SHP77 (cell line): ENCODE measurements around the gene ZFYVE28.

Experiments
- DNase-seq, 2 experiments: peaks; one replicate each; lab custom pipeline; 2025; lab: John Stamatoyannopoulos, UW

ZFYVE28 gene

DNA sequence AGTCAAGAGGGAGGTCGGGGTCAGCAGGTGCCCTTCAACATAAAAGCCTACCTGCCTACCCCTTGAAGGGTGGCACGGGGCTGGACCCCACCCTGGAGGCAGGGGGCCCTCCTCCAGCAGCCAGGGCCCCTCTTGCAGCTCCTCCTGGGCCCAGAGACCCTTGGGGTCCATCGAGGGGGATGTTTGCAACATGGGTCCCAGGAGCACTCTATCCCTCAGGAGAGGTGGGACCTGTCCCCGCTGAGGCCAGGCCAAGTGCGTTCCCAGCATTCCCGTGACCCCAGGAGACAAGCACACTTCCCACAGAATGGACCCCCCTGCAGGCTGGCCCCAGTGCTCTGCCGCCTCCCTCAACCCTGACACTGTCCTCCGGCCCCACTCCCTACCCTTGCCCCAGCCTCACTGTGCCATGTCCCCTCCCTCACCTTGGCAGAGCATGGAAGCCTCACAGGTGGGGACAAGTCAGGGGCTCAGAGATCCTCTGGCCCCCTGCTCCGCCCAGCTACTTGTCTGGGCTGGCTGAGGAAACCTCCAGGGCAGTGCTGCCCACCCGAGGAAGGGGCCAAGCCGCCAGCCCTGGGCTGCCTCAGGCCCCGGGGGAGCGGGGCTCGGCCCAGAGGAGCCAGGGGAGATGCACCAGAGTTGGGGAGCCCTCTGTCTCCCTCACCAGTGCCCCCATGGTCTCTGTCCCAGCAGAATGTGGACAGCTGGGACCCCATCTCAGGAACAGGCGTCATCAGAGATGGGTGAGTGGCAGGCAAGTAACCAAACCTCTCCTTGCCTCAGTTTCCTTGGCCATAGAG lies 158.7 kb downstream of the ZFYVE28 start:
- DNase-seq: no peak

DNA sequence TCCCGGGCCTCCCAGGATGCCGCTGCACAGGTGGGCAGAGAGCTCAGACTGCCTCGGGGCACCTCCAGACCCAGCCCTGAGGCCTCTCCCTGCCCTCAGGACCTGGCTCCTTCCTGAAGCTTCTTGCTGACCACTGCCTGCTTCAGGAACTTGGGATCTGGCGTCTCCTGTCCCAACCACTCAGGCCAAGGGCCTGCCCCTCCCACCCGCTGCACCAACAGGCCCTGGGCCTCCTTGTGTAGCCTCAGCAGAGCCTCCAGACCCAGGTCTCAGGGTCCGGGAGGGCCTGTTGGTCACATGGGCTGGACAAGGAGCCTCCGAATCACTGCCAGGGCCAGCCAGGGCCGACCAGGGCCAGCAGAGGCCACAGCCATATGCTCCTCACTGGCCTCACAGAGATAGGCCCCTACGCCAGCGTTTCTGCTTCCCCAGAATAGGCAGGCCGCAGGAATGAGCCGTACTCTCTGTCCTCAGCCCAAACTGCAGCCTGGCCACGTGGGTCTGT lies 159.4 kb downstream of the ZFYVE28 start:
- no peak for DNase-seq

DNA sequence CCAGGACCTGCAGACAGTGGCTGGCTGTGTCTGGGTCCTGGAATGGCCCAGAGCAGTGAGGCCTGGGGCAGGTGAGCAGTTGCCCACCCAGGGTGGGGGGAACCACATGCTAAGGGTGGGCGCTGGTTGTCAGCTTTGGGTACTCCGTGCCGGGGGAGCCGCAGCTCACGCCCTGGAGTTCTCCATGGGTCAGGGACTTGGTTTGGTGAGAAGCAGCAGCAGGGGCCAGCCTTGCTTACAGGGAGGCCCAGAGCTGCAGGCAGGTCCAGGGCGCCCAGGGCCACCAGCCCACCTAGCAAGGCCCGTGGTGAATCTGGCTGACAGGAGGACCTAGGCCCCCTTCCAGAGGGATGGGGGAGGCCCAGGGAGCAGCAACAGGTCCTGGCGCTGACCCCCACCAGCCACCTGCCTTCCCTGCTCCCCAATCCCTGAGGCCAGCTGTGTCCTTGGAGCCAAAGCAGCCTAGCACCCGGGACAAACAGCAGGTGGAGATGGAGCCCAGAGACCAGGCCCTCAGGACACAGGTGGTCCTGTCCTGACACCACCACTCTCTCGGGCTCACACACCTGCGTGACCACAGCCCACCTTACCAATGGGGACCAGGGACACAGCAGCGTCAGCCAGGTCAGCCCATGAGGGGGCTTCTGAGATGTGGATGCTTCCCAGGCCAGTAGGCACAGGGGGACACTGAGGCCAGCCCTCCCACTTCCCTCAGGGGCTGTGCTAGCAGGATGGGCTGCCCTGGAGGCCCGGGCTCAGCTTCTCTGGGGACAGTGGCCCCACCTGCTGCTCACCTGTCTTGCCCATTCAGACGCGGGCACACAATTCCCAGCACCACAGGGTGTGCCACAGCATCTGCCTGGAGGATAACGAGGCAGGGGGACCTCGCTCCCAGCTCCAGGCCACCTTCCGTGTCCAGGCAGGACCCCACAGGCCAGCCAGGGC lies 160.1 kb downstream of the ZFYVE28 start:
- DNase-seq: no peak

DNA sequence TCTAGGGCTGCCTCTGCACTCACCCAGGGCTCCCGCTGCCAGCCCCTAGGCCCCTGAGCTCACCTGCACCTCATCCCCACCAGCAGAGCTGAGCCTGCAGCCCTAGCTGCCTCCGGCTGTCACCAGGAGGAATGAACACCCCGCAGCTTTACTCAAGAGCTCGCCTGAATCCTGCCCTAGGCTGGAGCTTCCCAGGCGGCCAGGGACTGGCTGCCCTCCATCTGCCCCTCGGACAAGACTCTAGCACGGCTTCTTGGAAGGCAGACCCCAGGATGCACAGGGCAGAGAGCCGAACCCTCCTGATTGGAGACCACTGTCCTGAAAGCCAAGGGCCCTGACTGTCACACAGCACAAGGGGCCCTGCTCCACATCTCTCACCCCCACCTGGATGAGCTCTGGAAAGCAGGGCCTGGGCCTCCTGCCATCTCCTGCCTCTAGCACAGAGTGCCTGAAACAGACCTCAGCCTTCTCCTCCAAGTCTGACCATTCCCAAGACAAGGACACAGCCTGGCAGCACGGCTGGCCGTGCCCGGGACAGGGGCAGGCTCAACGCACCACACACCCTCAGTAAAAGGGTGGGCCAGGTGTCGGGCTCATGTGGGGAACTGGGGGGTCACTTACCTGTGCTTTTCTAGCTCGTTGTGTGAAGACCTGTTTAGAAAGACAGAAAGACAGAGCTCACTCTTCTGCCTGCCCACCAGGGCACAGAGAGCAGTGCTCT lies 160.9 kb downstream of the ZFYVE28 start:
- DNase-seq: no peak

DNA sequence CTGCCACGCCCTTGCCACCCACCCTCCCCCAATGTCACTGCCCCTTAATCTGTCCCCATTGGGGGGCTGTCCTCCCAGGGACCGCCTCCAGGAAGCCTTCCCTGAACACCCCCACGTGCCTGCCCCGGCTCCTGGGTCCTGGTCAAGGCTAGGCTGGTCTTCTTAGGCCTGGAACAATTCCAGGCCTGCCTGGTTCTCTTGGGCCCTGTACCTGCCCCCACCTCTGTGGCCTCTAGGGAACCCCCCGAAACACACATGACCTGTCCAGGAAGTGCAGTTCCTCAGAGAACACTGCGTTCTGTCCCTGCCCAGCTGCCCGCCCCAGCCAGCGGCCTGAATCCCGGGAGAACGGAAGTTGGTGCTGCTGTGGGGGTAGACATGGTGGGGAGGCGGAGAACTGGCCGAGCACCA lies 161.7 kb downstream of the ZFYVE28 start:
- DNase-seq: no peak

DNA sequence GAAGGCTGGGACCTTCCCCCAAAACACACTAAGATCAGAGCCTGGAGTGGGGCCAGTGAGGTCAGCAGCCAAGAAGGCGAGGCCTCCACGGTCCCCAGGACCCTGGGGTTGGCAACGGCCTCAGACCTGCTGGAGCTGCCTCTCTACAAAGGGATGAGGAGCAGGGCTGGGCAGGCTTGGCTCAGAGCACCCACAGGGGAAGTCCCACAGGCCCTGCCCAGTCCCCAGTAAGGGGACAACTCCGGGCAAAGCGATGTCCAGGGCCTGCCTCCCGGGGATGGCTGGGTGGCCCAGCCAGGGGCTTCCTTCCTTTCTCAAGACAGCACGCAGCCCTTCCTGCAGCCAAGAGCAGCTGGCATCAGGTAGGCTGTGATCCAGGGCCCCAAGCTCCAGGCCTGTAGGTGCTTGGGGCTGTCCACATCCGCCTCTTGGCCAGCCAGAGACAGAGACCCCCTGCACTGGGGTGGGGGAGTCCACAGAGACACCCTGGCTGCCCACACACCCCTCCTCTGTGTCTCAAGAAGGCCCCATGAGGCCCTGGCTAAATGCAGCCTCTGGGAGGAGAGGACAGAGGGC lies 162.2 kb downstream of the ZFYVE28 start:
- no peak for DNase-seq

DNA sequence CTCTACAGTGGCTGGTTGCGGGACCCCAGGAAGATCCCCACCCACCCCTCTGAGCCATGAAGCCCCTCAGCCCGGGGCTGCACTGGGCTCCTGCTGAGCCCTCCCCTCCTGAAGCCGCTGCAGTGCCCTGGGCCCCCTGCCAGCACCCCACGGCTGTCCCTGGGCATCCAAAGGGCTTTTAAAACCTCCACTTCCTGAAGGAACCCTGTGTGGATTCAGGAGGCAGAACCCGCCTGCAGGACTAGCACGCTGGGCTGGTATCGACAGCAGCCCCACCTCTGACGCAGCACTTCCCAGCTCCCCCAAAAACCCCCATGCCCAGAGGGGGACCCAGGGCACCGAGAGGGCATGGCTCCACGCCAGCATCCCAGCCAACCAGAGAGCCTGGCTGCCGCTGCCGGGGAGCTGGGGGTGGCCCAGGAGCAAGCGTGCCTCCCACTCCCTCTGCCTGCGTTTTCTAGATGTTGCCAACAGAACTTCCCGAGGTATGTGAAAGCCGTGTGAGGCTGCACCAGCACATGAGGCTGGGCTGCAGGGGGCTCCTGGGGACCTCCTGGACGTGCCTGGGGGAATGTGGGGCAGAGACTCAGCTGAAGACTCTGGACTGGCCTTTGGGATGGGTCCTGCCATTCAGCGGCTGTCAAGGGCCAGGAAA lies 162.8 kb downstream of the ZFYVE28 start:
- DNase-seq: no peak

DNA sequence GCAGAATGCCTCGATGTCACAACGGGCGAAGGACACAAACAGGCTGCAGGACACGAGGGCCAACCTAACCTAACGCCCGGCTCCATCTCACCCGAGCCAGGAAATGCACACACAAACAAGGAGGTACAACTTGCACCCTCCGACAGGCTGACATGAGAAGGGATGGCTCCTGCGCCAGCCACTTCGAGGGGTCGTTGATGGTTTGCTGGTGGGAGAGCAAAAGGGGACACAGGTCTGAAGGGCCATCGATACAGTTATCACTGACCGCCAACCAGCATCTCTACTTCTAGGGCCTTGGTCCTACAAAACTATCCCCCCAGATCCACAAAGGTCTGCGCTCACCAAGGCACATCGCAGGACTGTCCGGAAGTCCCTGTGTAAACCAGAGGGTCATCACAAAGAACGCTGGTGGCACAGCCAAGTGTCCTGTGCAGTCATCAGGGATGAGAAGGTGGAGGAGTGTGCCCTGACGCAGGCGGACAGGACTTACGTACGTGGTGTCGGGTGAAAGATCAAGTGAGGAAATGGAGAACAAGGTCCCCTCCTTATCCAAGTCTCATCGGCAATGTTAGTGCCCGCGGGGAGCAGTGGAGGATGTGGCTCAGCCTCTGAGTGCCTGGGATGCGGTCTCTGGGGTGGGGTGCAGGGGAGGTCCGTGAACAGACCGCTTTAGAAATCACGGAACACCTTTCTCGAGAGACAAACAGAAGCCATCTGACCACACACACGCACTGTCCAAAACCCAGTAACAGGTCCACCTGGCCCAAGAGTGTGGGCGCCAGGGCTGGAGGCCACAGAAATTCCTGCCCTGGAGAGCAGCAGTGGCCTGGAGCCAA lies 163.6 kb downstream of the ZFYVE28 start:
- DNase-seq: no peak

DNA sequence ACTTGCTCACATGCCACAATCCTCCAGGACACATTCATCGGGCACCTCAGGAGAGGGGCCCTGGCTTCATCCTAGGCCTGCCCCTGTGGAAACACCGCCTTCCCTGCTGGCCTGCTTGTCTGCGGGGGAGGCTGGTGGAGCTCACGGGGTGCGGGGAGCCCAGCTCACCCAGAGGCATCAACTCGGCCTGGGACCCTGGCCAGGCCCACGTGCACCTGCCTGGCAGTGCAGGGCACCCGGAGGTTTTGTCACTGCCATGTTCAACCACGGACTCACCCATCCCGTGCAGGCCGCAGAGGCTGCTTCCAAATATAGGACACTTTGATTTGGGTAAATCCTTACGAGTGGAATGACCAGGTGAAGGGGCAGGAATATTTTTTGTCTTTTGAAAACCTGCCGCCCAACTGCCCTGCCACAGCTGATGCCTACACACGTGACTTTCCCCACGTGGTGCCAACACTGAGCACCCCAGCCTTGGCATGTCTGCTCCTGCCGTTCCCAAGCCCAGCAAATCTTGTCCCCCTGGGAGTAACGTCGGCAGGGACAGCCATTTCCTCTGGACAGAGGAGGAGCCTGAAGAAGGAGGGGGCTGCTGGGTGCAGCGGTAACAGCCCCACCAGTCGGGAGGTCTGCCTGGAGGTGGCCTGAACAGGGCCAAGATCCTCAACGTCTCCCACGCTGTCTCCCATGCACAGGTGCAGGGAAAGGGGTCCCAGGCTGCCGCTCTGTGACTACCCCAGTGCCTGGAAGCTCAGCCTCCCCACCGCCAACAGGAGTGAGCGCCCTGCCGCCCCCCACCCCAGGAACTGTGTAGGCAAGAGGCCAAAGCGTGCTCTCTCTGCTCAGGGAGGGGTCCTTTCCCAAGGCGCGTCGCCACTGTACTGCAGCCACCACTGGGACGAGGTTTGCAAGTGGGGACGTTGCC lies 165.0 kb downstream of the ZFYVE28 start:
- no peak for DNase-seq

DNA sequence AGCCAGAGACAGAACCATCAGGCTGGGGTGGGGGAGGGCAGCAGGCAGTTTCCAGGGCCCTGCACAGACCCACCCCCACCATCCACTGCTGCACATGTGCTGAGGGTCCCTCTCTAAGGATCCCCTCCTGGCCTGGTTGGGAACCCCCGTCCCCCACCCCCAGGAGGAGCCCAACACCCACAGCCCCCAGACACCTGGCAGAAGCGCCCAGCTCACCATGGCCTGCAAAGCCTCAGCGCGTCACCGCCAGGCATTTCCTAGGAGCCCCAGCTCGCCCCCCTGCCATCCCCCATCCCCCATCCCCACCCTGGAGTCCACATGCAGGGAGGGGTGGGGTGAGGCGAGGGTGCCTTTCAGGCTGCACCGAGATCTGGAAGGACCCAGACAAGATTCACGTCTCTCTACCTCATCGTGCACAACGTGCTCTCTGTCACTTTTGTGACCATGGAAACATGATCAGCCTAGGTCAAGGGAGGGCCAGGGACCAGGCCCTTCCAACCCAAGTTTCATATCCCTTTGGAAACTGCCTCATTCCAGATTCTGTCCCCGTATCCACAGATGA lies 165.8 kb downstream of the ZFYVE28 start:
- DNase-seq: no peak

DNA sequence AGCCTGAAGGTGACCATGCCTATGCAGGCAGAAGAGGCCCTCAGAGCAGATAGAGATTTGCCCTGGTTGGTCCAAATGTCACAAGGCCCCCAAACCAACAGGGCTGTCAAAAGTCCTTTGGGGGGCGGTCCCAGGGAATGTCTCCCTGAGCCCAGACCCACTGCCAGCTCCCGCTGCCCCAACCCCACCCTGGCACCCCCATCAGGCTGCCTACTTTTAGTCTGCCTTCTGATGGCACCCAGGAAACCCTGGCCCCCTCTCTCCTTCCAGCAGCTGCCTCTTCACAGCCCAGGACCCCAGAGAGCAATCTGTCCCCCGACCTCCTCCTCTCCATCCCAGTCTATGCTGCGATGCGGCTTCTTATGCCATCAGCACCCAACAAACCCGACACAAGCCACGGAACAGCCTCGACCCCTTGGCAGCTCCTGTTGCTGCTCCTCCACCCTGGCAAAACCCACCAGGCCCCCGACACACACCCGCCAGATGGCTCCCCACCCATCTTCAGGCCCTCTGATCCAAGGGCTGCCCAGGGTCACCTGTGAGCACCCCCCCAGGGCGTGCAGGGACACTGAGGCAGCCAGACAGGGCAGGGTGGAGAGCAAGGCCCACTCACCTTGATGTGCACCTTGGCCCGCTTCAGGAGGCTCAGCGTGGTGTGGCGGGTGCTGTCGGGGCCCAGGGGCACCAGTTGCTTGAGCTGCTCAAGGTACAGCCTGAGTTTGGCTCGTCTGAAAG lies 166.5 kb downstream of the ZFYVE28 start:
- DNase-seq: no peak

DNA sequence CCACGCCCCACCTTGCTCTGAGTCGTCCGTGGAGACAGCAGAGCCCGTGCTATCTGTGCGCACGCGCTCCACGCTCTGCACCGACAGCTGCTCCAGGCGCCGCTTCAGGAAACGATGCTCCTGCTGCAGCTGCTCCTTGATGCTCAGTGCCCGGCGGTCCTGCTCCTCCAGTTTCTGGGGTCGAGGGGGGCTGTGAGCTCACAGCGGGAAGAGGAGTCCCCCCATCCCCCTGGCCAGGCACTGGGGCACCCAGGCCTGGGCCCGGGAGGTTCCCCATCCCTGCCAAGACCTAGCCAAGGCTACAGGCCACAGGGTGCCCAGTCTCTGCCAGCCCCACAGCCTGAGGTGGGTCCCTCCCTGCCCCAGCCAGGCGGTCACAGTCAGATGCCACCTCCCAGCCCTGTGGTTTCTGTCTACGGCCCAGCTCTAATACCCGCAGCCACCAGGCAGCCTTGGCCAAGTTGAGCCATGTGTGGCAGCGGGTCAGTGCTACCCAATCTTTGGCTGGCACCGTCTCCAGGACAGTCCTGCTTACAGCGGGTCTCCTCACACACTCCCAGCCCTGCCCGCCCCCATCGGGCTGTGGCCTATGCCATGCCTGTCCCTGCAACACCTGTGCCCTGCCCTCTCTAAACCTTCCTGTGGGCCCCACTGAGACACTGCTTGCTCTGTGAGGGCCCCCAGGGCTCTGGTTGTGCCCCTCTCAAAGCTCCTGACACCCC lies 167.2 kb downstream of the ZFYVE28 start:
- DNase-seq: no peak

DNA sequence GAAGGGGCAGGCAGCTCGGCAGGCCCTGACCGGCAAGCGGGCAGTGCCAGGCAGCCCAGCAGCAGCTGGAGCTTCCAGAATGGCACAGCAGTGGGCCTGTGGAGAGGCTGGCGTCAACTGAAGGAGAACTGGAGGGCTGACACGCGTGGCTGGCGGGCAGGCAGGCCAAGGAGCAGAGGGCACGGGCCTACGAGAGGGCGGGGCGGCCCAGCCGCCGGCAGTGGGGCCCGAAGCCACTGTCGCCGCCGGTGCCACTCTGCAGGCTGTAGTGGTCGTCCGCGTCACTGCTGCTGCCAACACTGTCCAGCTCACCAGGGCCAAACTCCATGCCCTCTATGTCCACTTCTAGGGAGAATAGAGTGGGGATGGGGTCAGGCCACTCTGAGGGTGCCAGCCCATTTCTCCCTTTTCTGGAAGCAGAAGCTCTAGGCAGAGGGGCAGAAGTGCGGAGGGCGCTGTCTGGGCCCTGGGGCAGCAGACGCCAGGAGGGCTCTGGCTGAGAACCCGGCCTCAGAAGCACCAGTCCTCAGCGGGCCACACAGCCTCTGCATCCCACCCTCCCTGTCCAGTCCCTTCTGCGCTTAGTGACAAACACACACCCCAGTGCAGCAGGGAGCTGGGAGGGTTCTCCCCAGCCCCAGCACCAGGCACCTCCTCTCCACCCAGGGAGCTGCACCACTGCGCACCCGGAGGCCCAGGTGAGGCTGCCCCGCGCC lies 167.9 kb downstream of the ZFYVE28 start:
- DNase-seq: no peak

DNA sequence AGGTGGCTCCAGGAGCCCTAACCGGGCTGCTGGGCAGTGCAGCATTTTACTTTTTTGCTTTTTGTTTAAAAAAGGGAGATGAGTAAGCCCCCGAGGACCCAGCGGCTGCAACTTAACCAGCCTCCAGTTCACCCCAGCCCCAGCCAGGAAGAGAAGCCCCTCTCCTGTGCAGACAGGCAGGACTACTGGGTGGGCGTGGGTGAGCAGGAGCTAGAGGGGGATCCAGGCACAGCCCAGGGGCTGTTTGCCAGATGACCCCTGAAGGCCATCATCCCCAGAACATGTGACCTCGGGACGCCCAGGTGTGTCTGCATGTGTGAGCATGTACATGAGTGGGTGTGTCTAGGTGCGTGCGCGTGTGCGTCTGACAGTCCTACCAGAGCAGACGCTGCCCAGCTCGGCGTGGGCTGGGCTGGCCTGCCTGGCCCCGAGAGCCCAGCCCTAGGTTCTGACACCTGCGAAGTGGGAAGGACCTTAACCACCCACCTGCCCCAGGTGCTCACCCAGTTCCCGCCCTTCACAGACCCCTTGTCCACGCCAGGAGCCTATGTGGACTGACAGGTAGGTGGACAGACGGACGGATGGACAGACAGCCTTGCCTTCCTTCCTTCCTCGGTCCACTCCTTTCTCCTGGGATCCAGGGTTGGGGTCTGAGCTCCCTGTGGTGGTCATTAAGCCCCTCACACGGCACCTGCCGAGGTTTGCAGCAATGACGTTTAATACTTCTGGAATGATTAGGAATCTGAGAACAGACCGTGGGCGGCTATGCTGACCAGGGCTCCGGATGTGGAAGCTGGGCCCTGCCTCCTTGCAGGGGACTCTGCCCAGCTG lies 168.7 kb downstream of the ZFYVE28 start:
- no peak for DNase-seq

DNA sequence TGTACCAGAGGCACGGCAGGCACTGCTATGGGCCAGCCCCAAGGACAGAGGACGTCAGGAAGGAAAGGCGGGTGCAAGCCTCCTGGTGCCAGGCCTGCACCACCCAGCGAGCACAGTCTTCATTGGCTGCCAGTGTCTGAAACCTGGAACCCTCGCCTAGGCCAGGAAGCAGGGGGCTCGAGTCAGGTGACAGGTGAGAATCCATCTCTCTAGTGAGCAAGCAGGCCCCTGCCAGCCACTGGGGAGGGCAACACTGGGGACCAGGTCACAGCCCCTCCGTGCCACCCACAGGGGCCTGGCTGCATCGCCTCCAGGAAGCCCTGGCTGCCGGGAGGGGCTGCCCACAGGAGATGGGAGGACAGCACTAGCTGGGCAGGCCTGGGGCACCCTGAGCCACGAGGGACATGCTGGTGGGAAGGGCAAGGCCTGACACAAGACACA lies 169.6 kb downstream of the ZFYVE28 start:
- no peak for DNase-seq
